Spleen (tissue), 7 donors: ENCODE measurements around the gene ROR1.

ENCODE experiments used
- POLR2A ChIP-seq, 3 donors: fragments of 450-650 bp; IDR thresholded peaks; one replicate each; pipeline ENCODE4 v1.5.1; 2017; ENCODE audit warnings: antibody characterized with exemption in 3 of 3, mild to moderate bottlenecking in 1 of 3
- TF ChIP-seq, protein P1 (sequence below), 11 experiments: fragments of 200-600 bp in 7 of 11; fragments of 450-650 bp in 4 of 11; sonication (generic) in 4 of 11; IDR thresholded peaks in 8 of 11; conservative IDR thresholded peaks in 3 of 11; 1 replicate in 7 of 11; 2 replicates in 4 of 11; pipeline versions ENCODE4 v1.4.0 to v1.8.0; 2016 to 2021; ENCODE audit warnings: antibody characterized with exemption in 11 of 11, inconsistent platforms in 4 of 11, mild to moderate bottlenecking in 1 of 11
- donor health status: DM: no; HTN: no; CAD: no; lungs with moderate emphysema.
- donor health status: DM: no; HTN: no; CAD: no.
- donor health status: DM: no; HTN: no; CAD: no.

DNA sequence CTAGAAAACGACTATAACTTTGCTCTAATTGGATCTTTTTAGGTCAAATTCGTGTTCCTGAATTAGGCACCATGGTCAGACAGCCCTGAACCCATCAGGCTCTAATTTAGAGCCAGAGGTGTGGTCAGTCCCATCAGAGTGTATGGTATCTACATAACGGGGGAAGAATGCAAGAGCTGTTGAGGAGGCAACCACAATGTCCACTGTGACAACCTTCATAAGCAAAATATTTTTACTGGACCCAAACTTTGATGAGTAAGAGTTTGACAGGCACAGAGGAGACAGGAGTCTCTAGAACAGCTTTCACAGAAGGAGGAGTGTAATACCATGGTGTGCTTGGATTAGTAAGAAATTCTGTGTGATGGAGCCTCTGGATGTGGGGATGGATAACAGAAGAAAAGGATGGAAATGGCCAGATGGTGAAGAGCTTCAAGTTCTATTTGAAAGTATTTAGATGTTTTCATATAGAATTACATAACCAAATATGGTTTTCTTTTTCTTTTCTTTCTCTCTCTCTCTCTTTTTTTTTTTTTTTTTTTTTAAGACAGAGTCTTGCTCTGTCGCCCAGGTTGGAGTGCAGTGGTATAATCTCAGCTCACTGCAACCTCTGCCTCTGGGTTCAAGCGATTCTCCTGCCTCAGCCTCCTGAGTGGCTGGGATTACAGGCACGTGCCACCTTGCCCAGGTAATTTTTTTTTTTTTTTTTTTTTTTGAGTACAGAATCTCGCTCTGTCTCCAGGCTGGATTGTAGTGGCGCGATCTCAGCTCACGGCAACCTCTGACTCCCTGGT lies 454.5 kb downstream of the ROR1 start:
- TF ChIP-seq, protein P1, sequence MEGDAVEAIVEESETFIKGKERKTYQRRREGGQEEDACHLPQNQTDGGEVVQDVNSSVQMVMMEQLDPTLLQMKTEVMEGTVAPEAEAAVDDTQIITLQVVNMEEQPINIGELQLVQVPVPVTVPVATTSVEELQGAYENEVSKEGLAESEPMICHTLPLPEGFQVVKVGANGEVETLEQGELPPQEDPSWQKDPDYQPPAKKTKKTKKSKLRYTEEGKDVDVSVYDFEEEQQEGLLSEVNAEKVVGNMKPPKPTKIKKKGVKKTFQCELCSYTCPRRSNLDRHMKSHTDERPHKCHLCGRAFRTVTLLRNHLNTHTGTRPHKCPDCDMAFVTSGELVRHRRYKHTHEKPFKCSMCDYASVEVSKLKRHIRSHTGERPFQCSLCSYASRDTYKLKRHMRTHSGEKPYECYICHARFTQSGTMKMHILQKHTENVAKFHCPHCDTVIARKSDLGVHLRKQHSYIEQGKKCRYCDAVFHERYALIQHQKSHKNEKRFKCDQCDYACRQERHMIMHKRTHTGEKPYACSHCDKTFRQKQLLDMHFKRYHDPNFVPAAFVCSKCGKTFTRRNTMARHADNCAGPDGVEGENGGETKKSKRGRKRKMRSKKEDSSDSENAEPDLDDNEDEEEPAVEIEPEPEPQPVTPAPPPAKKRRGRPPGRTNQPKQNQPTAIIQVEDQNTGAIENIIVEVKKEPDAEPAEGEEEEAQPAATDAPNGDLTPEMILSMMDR (IDR thresholded peaks at IDR 0.05 in 8 of 11, conservative IDR thresholded peaks at IDR 0.05 in 3 of 11), result no peak
- no peak for TF ChIP-seq POLR2A (IDR thresholded peaks at IDR 0.05)
